ENCODE measurements around the gene RPS21.

DNA sequence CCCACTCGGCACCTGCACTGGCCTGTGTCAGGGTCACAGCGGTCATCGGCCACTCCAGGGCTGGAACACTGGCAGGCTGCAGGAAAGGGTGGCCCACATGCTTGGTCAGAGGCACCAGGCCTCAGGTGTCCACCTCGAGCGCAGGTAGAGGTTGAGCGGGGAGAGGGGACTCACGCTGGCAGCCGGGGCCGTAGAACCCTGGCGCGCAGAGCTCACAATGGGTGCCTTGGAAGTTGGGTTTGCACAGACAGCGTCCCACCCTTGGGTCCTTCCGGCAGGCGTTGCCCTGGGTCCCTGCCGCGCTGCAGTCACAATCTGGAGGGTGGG is 48.6 kb upstream of the RPS21 start:
- TF ChIP-seq RAD51 (IDR thresholded peaks at IDR 0.05), result no peak
- no peak for TF ChIP-seq RCOR1 (conservative IDR thresholded peaks at IDR 0.05; ENCODE audit: low read depth, low read length)
- TF ChIP-seq, protein P1, sequence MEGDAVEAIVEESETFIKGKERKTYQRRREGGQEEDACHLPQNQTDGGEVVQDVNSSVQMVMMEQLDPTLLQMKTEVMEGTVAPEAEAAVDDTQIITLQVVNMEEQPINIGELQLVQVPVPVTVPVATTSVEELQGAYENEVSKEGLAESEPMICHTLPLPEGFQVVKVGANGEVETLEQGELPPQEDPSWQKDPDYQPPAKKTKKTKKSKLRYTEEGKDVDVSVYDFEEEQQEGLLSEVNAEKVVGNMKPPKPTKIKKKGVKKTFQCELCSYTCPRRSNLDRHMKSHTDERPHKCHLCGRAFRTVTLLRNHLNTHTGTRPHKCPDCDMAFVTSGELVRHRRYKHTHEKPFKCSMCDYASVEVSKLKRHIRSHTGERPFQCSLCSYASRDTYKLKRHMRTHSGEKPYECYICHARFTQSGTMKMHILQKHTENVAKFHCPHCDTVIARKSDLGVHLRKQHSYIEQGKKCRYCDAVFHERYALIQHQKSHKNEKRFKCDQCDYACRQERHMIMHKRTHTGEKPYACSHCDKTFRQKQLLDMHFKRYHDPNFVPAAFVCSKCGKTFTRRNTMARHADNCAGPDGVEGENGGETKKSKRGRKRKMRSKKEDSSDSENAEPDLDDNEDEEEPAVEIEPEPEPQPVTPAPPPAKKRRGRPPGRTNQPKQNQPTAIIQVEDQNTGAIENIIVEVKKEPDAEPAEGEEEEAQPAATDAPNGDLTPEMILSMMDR (IDR thresholded peaks at IDR 0.05 in 2 of 3, conservative IDR thresholded peaks at IDR 0.05 in 1 of 3; ENCODE audit: control insufficient read depth in 2 of 3, extremely low read depth in 1 of 3, insufficient read depth in 1 of 3, low read depth in 3 of 3, low read length in 3 of 3), result no peak
- no peak for TF ChIP-seq EZH2 (IDR thresholded peaks at IDR 0.05; ENCODE audit: borderline replicate concordance, control insufficient read depth, low read depth, low read length)
- TF ChIP-seq SMAD1 (IDR thresholded peaks at IDR 0.05; ENCODE audit: low read depth, partially characterized antibody), result no peak
